Measurements from ENCODE around the gene CELSR3.

The CELSR3 gene

DNA sequence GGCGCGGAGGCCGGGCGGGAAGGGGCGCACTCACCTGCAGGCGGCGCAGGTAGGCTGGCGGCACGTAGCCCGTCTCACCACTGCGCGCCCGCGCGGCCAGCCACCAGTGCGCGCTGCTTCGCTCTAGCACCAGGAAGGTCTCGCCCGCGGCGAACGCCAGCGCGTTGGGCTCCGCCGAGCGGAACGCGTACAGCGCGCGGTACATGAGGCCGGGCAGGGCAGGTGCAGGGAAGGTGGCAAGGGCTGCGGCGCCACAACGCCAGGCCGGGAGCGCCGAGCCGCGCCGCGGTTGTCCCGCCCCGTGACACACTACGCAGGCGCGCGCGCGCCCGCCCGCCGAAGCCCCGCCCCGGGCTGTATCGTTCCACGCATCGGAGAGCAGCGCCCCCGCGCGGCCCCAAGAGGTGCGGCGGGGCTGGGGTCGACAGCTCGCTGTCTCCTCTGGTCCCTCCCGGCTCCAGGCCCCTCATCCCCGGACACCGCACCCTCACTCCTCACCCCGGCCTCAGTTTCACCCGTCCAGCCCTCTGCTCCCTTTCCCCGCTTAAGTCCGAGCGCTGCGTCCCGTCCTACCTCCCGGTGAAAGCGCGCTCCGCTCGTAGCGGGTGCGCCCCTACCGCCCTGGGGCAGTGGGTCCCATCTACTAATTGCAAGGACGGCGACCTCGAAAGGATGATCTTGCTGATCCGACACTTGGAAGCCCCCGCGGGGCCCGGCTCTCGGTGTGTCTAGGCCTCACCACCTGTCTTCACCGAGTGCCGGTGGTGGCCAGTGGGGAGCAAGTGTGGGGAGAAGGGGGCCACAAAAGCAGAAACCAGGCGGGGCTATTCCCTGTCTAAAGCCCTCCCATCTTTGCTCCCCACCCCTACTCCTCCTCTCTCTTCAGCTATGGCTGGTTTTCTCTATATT is 23.2 kb upstream of the CELSR3 start, which contains the start of gene NCKIPSD:
TSS of gene NCKIPSD (minus strand) at position 313 of the 909 bp plus-strand sequence. CDS start at position 205, 108 bp downstream.
- peak; percentile 46 for DNase-seq

DNA sequence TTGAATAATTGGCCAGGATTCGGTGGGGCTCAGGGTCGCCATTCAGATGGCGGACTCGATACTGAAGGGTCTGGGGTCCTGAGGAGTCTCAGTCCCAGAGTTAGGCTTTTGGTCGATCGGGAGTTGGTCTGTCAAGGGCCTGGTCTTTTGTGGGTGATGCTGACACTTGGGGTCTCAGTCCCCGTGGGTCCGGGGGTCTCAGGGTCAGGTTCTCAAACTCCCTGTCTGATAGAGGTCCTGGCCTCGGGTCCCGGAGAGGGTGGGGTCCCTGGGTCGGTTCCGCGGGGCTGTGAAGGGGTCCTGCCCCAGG is 22.6 kb upstream of the CELSR3 start:
- DNase-seq = no peak

GRCh38 chr3:48684480-48685143 is 21.9 kb upstream of the CELSR3 start:
- no peak for DNase-seq

DNA sequence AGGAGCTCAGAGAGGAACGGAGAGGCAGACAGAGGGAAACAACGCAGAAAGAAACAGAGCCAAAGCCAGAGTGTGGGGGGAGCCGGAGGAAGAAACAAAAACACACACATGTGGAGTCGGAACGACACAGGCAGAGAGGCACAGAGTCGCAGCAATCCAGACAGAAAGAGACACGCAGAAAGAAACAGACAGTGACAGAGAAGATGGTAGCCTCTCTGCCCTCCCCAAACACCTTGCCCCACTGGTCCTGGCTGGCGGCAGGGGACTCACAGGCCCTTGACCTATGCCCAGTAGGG is 21.3 kb upstream of the CELSR3 start:
- no peak for DNase-seq

GRCh38 chr3:48682786-48683185 is 20.1 kb upstream of the CELSR3 start:
- no peak for DNase-seq

- DNase-seq = no peak
Observed at GRCh38 chr3:48681974-48682610, 19.4 kb upstream of the CELSR3 start.

DNA sequence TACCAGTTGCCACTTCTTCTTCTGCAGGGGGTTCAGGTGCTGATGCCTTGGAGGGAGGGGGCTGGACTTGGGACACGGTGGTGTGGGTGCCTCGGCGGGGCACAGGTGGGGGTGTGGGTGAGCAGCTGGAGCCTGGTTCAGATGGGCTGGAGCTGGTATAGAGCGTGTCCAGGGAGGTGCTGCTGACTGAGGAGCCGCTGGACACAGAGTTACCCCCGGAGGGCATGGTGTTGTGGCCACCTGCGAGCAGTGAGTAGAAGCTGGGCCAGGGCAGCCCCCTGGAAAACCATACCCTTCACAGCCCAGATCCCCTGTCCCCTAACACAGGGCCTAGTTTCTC is 18.8 kb upstream of the CELSR3 start:
- DNase-seq = no peak

DNA sequence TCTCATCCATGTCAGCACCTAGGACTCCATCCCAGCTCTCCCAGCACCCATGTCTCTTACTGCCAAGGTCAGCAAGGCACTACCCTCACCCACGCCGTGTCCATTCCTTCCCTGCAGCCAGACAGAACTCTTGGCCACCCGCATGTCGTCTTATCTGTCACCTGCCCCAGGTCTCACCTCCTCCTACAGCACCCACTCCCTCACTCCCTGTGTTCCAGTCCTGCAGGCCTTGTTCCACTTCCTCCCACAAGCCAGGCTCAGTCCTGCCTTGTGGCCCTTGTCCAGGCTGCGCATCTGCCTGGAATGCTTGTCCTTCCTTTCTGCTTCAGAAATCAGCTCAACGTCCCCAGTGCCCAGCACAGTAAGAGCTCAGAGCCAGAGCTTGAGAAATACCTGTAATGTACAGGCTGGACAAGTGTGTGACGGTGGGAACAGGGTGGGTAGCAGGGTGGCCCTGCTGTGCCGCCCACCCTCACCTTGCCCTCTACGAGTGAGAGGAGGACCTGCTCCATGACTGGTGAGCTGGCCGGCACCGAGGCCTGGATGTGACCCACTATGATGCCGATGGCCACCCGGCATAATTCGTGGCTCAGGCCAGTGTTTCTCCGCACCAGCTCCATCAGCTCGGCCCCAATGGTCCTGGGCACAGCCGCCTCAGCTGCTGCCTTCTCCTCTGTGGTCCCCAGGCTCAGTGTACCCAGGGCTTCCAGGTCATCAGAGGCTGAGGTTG is 18.3 kb upstream of the CELSR3 start:
- DNase-seq = no peak

DNA sequence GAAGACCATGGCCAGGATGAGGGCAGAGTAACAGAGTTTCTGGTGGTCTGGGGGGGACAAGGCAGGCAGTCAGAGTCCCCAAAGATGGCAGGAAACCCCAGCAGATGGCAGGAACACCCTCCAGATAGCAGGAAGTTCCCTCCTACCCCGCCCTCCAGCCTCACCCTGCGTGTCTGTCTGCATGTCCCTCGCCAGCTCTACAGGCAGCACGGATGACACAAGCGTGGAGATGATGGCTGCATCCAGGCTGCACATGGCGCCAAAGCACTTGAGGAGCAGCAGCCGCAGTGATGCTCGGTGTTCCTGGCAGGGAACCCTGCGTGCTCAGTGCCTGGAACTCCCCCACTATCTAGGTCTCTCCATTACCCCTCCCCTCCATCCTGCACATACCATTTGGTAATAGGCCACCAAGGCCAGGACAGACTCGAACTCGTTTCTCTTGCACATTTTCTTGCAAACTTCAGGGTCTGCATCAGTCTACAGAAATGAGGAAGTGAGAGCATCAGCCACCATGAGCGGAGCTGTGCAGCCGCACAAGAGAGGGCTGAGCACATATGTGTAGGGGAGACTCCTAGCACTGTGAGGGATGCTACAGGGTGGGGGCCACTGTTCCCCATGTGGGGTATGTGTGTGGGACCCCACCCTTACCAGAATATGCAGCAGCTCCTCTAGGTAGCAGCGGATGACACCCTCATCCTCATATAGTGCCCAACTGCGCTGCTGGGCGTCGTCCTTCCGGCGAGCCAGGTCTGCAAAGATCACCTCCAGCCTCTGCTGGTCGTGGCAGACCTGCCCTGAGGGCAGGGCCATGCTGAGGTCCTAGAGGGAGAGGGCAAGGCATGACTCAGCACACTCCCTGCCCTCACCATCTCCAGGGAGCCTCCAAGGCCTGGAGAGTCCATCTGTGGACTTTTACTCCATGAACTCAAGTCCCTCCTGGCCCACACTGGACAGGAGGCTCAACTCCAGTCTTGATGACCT is 17.0 kb upstream of the CELSR3 start:
- DNase-seq = no peak

DNA sequence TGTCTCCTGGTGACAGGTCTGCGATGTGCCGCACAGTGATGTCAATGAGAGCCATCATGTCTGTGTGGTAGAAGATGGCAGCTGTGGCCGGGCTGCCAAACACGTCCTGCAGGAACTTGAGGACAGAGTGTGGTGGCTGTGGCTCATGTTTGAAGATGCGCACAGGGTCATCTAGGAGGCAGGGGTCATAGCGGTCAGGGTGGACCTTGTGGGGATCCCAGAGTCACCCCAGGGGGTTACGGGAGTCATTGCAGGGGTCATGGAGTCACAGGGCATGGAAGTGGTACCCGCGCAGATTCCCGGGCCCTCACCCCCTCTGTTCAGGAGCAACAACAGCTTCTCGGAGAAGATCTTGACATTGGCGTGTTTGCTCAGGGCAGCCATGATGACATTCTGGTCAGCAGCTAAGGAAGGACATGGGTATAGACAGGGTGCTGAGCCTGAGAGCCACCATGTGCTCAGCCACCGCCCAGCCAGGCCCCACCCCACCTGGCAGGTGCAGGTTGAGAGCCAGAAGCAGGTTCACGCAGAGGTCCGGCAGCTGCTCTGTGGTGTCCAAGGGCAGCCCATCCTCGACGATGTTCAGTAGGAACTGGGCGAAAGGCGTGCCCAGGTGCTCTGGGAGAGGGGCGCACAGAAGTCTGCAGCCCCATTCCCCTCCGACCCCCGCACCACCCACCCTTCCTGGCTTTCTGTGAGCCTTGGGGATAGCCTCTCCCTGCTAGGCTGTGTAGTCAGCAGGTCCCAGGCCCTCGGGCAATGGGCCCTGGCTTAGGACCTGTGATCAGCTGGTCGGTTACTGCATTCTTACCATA is 16.1 kb upstream of the CELSR3 start:
- DNase-seq = no peak

DNA sequence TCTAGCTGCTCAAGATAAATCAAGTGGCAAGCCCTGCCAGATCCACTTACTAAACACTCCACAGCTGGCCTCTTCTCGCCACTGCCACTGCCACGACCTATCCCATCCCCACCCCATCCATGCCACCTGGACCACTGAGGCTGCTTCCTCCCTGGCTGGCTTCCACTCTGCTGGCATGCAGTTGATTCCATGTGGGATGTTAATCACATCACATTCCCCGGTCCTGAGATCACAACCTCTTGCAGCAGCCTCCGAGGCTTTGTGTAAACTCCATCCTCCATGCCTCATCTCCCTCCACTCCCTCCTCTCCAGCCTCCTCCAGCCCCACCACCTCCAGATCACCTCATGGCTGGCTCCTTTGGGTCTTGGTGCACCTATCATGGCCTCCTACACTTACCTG is 15.4 kb upstream of the CELSR3 start:
- DNase-seq = no peak

DNA sequence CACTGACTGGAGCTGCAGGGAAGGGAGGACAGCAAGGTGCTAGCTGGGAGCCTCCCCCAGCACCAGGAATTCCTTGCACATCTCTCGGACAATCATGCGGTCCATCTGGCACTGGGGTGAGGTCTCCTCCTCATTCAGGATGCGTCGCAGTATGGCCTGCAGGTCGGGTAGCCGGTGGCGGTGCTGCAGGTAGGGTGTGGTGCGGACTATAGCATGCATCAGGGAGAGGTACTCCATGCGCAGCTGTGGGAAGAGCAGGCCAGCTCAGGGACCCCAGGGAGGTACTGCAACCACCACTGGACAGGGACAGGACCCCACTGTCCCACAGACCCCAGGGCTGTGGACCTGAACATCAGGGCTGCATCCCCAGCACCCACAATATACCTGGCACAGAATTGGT is 11.8 kb upstream of the CELSR3 start:
- no peak for DNase-seq

GRCh38 chr3:48672522-48672921 is 9.8 kb upstream of the CELSR3 start:
- DNase-seq = no peak

DNA sequence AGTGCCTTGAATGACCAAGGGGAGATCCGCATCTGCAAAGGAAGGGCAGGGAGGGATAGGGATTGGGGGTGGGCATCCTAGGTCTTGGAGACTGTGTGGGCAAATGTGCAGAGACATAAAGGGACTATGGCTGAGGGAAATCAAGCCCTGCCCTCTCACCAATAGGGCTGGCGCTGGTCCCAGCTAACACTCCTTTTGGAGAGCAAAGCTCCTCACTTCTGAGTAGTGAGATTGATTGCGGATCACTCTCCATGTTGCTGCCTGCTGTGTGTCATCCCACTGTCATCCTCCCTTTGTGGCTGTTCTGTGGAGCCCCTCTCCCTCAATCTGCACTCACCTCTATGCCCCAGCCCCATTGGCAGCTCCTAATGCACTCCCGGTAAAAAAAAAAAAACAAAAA is 2.2 kb upstream of the CELSR3 start:
- no peak for DNase-seq

DNA sequence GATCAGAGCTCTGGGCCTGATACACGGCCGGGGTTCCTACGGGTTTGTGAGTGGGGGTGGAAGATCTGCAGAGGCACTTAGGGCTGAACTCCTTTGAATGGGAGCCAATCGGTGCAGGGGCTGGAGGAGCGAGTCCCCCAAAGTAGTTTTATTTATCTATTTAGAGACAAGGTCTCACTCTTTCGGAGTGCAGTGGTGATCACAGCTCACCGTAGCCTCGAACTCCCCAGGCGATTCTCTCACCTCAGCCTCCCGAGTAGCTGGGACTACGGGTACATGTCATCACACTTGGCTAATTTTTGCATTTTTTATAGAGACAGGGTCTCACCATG is 1.6 kb upstream of the CELSR3 start:
- DNase-seq = no peak

DNA sequence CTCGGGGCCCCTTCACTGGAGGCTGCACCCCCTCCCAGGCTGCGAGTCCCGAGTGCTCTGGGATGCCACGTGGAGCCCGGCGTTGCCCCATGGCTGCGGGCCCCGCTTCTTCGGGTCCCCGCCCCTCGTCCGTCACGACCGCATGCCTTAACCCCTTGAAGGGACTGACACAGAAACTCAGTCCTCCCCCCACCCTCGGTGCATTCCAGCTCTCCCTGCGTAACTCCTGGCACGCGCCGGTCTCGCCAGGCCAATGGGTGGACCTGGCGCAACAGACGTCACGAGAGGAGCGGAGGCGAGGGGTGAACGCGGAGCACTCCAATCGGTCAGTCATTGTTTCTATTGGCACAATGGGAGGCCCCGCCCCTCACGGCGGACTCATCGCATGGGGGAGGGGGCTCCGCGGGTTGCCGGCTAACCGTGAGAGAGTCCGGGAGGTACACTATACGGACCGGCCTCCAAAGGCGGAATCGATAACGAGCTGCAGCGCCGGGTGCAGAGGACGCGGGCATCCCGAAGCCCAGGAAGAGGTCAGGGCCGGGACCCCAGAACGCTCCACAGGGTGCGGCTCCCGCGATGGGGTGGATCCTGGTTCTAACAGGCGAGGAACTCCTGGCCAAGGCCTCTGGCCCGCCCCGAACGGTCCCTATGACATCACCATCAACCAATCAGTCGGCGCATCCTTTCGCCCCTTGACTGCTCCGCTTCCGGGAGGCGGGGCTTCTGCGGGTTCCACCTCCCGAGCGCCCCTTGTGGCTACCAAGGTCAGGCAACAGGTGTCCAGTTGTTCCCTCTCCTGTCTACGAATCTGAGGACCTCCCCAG is 1.0 kb upstream of the CELSR3 start:
- DNase-seq = peak; percentile 78

DNA sequence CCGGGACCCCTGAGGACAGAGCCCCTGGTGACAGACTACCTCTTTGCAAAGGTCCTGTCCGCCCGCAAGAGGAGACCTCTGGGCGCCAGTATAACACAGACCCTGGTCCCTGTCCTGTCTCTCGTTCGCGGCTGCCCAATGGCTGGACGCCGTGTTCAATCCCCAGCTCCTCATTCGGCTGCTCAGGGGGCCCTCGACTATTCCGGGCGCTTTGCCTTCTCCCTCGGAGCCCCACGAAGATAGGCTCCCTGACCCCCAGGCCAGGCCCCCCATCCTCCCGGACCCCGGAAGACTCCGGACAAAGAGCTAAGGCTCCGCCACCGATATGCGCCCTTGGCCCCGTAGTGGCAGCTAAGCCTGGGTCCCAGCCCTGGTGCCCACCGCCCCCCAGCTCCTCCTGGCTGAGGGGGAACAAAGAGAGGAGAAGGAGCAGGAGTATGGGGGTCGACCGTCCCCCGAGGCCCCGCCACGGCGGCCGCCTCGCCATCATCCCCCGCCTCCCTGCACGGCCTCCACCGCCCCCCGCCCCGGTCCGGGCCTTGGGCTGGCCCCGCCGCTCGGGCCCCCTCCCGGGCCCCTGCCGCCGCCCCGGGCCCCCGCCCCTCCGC is 437 bp downstream of the CELSR3 start:
- DNase-seq = no peak

DNA sequence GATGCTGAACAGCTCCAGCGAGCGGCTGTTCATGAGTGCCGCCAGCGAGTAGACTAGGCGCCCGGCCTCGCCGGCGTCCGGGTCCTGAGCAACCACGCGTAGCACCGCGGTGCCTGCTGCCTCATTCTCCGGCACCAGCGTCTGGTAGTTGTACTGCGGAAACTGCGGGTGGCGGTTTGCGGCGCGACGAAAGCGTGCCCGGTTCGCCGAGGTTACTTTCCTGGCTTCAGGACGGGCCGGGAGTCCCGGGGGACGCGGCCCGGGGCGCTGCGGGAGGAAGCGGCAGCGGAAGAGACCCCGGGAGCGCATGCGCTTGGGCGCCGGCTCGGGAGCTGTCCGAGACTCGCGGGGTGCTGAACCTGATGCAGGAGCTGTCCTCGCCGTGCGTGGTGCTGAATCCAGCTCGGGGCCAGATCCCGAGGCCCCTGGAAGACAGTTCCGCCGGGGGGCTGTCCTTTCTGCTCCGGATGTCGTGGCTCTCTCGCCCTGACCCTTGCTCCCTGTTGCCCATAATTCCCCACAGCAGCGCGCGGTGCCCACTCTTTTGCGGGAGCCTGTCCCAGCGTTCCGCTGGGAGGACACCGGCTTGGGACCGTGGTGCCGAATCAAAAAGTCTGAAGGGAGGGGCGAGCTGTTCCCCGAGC is 1.1 kb downstream of the CELSR3 start:
- DNase-seq = no peak

GRCh38 chr3:48660800-48661400 is 1.8 kb downstream of the CELSR3 start:
- DNase-seq = no peak
